Loucy (cell line): Measurements from ENCODE around the gene LIPK.

Experiments
- CTCF ChIP-seq: fragments of 200-600 bp; sonication (generic); conservative IDR thresholded peaks from 2 replicates; pipeline ENCODE4 v1.5.1; 2014; ENCODE audit warnings: mild to moderate bottlenecking, antibody characterized with exemption, low read length
- EZH2phosphoT487 ChIP-seq: fragments of 200-600 bp; IDR thresholded peaks from 2 replicates; pipeline ENCODE4 v1.6.1; 2018; ENCODE audit warnings: antibody characterized with exemption, mild to moderate bottlenecking, moderate library complexity, borderline replicate concordance

- TF ChIP-seq CTCF (no peak), EZH2phosphoT487 (no peak)
Observed at GRCh38 chr10:88721392-88721791, 15.3 kb downstream of the LIPK start.
